DMS 273 (cell line): ENCODE measurements around the gene REG4.
A peak's percentile ranks its signal among the peaks of the same experiment; 100 is the strongest.
"Not testable (repeated sequence)": the region's sequence is repeated elsewhere in the genome, so short reads cannot be mapped to it uniquely, and the experiment has no call there.

Source experiments
- DNase-seq: peaks from one replicate; lab custom pipeline; 2025; ENCODE audit not compliant: unreplicated experiment; lab: John Stamatoyannopoulos, UW

The REG4 gene

GRCh38 chr1:119811387-119811786, at the start of gene REG4:
Gene REG4, minus strand, starts transcription at chr1:119811460. Its CDS starts 2,691 bp downstream, at chr1:119808769.
- no peak for DNase-seq

GRCh38 chr1:119859647-119860046, 48.4 kb upstream of the REG4 start:
- DNase-seq: no peak

- DNase-seq: not testable (repeated sequence)
Measured at GRCh38 chr1:119858556-119859214, 47.4 kb upstream of the REG4 start.

GRCh38 chr1:119858126-119858525, 46.9 kb upstream of the REG4 start:
- no peak for DNase-seq

GRCh38 chr1:119853155-119853554, 41.9 kb upstream of the REG4 start:
- DNase-seq: no peak

- DNase-seq: not testable (repeated sequence)
Measured at GRCh38 chr1:119844206-119844605, 32.9 kb upstream of the REG4 start.

- no peak for DNase-seq
Measured at GRCh38 chr1:119841306-119841705, 30.0 kb upstream of the REG4 start.

- DNase-seq: no peak
Measured at GRCh38 chr1:119840745-119841144, 29.5 kb upstream of the REG4 start.

GRCh38 chr1:119838236-119838635, 27.0 kb upstream of the REG4 start:
- DNase-seq: no peak

- DNase-seq: no peak
Measured at GRCh38 chr1:119834990-119835389, 23.7 kb upstream of the REG4 start.

GRCh38 chr1:119831027-119831426, 19.8 kb upstream of the REG4 start:
- no peak for DNase-seq

- DNase-seq: peak; percentile 65
Measured at GRCh38 chr1:119829625-119830024, 18.4 kb upstream of the REG4 start.

- DNase-seq: peak; percentile 26
Measured at GRCh38 chr1:119829006-119829405, 17.7 kb upstream of the REG4 start.

- no peak for DNase-seq
Measured at GRCh38 chr1:119828266-119828665, 17.0 kb upstream of the REG4 start.

- peak; percentile 40 for DNase-seq
Measured at GRCh38 chr1:119827010-119827409, 15.8 kb upstream of the REG4 start.

GRCh38 chr1:119822406-119822805, 11.1 kb upstream of the REG4 start:
- DNase-seq: no peak

GRCh38 chr1:119818181-119818580, 6.9 kb upstream of the REG4 start:
- DNase-seq: no peak

- no peak for DNase-seq
Measured at GRCh38 chr1:119816407-119816806, 5.1 kb upstream of the REG4 start.

- no peak for DNase-seq
Measured at GRCh38 chr1:119815928-119816327, 4.7 kb upstream of the REG4 start.

- DNase-seq: no peak
Measured at GRCh38 chr1:119815361-119815760, 4.1 kb upstream of the REG4 start.

- no peak for DNase-seq
Measured at GRCh38 chr1:119814288-119814687, 3.0 kb upstream of the REG4 start.

GRCh38 chr1:119811985-119812557, 811 bp upstream of the REG4 start:
- no peak for DNase-seq

- DNase-seq: peak; percentile 83
Measured at GRCh38 chr1:119808972-119809550, 2.2 kb downstream of the REG4 start.
